H54 (cell line): ENCODE data around the gene RFWD3.

Experiments
- DNase-seq: peaks from one replicate; pipeline ENCODE4 v3.0.0; 2011; ENCODE audit warnings: low spot score, mixed read lengths; ENCODE audit not compliant: insufficient read length
- FAIRE-seq: peaks from 3 replicates; lab custom pipeline; 2011; peaks lifted over from hg19 to GRCh38; lab: Jason Lieb, UNC
- POLR2A ChIP-seq: IDR thresholded peaks from 2 replicates; pipeline ENCODE4 v1.6.1; 2011; ENCODE audit warnings: low read depth, mild to moderate bottlenecking, low read length

RFWD3 gene, protein sequence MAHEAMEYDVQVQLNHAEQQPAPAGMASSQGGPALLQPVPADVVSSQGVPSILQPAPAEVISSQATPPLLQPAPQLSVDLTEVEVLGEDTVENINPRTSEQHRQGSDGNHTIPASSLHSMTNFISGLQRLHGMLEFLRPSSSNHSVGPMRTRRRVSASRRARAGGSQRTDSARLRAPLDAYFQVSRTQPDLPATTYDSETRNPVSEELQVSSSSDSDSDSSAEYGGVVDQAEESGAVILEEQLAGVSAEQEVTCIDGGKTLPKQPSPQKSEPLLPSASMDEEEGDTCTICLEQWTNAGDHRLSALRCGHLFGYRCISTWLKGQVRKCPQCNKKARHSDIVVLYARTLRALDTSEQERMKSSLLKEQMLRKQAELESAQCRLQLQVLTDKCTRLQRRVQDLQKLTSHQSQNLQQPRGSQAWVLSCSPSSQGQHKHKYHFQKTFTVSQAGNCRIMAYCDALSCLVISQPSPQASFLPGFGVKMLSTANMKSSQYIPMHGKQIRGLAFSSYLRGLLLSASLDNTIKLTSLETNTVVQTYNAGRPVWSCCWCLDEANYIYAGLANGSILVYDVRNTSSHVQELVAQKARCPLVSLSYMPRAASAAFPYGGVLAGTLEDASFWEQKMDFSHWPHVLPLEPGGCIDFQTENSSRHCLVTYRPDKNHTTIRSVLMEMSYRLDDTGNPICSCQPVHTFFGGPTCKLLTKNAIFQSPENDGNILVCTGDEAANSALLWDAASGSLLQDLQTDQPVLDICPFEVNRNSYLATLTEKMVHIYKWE

DNA sequence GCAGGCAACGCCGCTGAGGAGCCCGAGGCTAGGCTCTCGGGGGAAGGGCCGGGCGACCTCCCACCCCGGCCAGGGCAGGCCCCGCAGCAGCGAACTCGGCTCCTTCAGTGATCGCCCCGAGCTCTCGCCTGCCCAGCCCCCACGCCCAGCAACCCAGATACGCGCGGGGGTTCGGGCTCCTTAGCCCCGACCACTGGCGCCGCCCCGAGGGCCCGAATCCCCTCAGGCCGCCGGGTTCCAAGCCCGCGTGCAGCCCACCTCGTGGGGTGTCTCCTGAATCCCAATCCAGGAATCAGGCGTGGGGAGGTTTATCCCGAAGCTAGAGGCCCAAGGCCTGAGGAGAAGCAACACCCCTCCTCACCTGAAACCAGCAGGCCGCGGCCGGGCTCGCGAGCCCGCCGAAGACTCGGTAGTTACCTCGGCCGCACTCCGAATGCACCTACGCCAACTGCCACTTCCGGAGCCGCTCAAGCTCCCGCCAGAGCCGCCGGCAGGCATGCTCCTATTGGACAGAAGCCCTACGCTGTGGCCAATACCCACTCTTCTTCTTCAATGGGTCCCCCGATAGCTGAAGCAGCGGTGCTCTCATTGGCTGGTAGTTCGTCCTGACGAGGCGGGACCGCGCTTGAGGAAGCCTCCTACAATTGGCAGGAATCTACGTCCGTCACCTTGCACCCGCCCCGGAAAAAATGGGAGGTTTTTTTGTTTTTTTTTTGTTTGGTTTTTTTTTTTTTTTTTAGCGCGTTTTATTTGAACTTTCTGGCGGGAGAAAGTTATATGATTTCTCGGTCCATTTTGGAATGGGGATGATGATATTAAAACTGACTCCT lies at the start of gene RFWD3:
Gene RFWD3, minus strand, starts transcription at position 453 of the 830 bp plus-strand sequence. CDS start 5,428 bp downstream, outside the sequence.
- peak; percentile 85 for FAIRE-seq
- peak; percentile 90 for TF ChIP-seq POLR2A
- peak; percentile 97 for DNase-seq

DNA sequence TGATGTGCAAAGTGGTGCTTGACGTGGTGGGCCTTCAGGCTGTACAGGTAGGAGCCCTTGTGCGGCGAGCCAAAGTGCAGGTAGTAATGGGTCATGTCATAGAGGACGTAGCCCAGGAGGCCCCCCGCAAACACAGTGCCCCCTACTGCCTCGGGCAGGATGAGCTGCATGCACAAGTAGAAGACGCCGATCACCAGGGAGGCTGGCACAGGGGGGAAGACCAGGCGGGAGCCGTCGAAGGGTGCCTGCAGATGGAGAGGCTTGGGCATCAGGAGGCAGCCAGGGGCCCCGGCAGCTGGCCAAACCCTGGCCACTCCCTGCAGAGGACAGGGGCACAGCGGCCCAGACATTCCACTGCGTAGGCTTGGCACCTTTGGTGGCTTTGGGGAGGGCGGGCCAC lies 49.7 kb upstream of the RFWD3 start:
- DNase-seq (no peak), FAIRE-seq (no peak)
- no peak for TF ChIP-seq POLR2A

DNA sequence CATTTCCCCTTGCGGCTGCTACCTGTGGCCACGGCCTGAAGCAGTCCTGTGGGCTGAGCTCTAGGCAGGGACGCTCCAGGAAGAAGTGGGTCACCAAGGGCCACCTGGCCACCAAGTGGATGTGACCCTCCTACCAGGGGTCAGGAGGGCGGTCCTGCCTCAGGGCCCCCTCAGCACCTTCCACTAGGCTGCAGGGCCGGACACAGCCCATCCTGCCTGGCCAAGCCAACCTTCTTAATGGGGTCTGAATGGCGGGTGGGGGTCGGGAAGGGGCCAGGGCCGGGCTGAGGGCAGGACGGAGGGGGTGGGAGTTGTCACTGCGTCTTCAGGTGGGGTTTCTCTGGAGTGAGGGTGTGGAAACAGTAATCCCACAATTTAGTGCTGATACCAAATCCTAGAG lies 47.2 kb upstream of the RFWD3 start:
- DNase-seq: no peak
- no peak for FAIRE-seq
- TF ChIP-seq POLR2A: no peak

DNA sequence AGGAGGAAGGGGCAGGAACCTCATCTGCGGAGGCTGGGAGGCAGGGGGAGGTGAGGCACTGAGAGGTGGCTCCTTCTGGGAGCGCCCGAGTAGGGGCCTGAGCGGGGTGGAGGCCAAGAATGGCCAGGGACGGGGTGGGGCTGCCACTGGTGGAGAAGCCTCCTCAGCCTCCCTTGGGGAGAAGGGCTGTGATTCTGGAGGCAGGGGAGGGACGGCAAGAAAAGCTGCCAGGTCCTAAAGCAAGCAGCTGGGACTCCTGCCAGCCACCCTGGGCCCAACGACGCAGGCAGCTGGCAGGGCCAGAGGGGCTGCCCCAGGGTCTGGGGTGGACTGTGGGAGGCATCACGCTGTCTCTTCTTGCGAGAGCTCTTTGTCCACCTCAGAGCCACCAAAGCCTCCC lies 46.6 kb upstream of the RFWD3 start:
- DNase-seq (no peak), FAIRE-seq (no peak)
- no peak for TF ChIP-seq POLR2A

DNA sequence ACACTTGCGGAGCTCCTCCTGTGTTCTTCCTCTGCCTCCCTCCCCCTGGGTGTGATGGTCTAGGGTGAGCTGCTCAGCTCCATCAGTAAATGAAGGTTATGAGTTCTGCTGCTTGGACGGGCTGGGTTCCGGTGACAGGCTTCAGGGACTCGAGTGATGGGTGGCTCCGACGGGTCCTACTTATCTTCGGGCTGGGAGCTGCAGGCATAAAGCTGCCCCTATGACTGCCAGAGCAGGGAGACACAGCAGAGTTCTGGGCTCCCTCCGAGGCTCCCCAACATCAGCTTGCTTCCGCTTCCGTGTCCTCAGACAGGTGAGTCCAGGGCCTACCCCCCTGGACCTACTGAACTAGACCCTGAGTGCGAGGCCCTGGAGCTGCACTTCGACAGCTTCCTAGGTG lies 45.3 kb upstream of the RFWD3 start:
- FAIRE-seq: no peak
- no peak for TF ChIP-seq POLR2A
- no peak for DNase-seq

DNA sequence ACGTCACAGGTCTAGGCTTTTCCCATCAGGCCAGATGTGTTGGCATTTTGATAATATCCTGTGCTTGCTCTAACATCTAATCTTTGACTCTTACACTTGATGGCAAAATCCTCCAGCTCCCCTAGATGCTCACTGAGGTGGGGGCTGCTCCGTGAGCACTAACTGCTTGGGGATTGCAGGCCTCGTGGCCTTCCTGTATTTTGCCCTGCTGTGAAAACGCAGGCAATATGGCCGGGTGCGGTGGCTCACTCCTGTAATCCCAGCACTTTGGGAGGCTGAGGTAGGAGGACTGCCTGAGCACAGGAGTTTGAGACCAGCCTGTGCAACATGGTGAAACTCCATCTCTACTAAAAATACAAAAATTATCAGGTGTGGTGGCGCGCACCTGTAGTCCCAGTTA lies 43.7 kb upstream of the RFWD3 start:
- TF ChIP-seq POLR2A: no peak
- DNase-seq (no peak), FAIRE-seq (no peak)

DNA sequence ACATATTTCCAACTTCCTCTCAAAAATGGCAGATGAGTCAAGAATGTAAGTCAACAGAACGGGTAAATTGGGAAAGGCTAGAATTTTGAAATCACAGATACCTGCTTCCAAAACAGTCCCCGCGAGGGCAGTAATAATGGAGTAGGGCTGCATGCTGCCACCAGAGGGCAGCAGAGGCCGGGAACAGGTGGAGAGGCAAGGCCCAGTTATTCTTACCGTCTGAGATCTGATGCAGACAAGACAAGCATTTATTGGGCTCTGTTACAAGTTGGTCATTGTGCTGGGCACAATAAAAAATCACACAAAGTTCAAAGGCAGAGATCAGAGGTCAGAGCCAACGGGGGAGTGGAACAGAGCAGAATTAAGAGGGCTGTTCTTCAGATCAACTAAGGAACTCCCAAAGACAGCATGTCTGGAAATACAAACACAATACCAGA lies 42.8 kb upstream of the RFWD3 start:
- no peak for TF ChIP-seq POLR2A
- DNase-seq: peak; percentile 59
- FAIRE-seq: peak; percentile 20

DNA sequence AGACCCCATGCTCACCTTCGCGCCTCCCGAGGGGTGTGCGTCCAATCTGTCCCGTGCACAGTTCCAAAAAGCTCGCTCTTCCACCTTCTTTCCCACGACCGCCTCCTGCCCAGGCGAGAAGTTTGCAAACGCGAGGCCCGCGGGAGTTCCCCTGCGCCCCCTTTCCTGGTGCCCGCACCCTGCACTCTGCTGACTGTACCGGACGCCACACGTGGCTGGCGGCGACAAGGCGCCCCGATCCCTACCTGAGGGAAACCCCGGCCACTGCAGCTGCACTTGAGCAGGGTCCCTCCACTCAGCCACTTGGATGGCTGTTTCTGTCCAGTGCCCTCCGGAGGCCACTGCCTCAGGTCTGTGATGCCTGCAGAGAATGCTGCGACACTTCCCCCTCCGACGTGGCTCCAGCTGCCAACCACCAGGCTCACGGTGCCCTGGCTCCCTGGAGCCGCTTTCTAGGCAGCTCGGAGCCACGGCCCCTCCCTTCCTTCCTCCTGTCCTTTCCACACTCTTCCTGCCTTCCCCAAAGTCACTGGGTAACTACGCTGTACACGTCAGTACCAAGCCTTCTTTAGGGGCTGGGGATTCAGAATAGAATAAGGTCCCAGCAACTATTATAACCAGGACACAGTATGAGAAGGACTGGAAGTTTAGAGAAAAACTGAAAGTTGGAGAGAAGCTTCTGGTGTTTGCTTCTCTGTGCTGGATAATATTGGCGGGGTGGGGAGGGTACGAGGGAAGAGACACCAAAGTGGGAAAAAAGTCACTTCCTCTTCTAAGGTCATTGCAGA lies 34.0 kb upstream of the RFWD3 start, which contains the start of gene MLKL:
Gene MLKL, minus strand, starts transcription at position 425 of the 788 bp plus-strand sequence. CDS start 5,105 bp downstream, outside the sequence.
- FAIRE-seq (no peak), DNase-seq (peak; percentile 56)
- TF ChIP-seq POLR2A: peak; percentile 88

DNA sequence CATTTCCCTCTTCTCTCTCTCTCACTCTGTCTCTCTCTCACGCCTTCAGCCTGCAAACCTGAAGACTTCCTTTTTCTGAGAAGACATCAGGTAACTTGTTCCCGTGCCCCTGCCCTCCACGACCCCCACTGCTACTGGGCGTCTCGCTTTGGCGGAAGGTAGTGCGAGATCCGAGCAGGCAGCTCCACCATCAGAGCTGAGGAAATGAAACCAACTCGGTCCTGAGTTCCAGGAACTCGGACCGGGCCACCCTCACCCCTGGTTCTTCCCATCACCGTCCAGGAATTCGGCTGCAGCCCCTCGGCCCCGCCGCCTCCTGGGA lies 33.4 kb upstream of the RFWD3 start:
- FAIRE-seq (no peak), DNase-seq (peak; percentile 41)
- TF ChIP-seq POLR2A: no peak

DNA sequence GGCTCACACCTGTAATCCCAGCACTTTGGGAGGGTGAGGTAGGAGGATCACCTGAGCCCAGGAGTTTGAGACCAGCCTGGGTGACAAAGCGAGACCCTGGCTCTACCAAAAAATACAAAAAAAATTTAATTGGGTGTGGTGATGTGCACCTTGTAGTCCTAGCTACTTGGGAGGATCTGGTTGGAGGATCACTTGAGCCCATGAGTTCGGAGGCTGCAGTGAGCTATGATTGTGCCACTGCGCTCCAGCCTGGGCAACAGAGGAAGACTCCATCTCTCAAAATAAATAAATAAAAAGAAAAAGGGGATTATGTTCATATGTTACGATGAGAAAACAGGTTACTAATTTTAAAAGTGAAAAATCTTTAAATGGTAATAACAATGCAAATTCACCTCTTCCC lies 33.0 kb upstream of the RFWD3 start:
- DNase-seq: no peak
- TF ChIP-seq POLR2A: no peak
- FAIRE-seq: no peak

DNA sequence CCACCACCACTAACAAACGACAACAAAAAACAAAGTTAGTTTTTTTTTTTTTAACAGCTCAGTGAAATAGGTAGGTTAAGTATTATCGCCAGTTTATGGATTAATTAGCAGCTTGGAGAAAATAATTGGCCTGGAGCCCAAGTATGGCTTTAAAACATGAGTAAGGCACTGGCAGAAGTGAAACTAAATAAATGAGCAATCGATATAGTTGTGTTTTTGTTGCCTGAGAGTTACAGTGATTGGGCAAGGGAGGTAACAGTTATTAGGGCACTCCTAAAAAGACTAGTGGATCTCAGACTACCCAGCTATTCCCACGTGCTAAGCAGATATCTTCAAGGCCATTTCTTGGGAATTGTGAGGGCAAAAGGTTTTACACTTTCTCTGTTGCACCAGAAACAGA lies 31.5 kb upstream of the RFWD3 start:
- FAIRE-seq: no peak
- TF ChIP-seq POLR2A: no peak
- no peak for DNase-seq

DNA sequence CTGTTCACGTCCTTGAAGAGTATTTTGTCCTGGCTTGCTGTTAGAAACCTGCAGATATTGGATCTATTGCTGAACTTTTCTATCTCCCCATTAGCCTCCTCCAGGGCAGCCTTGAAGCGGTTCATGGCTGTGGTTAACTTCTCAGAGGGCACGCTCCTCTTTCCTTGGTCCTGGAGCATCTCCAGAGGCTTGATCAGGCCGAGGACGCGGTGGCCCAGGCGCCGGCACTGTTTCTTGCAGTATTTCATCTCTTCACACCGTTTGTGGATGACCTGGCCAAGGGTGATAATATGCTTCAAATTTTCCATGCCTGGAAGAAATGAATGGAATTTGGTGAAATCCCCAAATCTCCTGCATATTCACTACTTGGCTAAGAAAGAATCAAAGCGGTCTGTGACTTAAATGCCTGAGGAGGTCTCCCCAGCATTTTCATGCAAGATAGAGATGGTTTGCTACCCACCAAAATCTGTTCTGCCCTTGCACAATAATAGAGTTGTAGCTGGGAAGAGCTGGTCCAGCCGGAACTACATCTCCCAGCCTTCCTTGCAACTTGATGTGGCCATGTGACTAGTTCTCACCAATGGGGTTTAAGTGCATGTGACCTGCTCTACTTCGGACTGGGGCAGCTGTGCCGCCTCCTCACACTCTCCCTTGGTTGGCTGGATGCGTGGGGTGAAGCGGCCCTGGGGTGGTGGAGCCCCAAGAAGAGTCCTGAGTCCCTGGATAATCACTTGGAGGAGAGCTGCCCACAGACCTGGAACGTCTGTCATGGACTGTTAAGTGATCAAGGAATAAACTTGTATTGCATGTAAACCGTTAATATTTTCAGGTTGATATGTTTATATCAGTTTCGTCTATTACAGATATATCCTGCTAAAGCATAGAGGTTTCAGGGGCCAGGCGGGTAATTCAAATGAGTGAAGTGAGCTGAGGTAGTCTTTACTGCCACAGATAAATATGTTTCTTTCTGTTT lies 29.1 kb upstream of the RFWD3 start:
- DNase-seq (peak; percentile 90), FAIRE-seq (peak; percentile 82)
- TF ChIP-seq POLR2A: peak; percentile 56
